GM21515 (cell line): ENCODE measurements around the gene CYP3A5.
"Not testable (repeated sequence)": the region's sequence is repeated elsewhere in the genome, so short reads cannot be mapped to it uniquely, and the experiment has no call there.

Source experiments
- ATAC-seq: cut with Tn5 transposase; IDR thresholded peaks from one replicate; pipeline ENCODE4 v1.9.1; 2021; ENCODE audit not compliant: unreplicated experiment

The CYP3A5 gene

DNA sequence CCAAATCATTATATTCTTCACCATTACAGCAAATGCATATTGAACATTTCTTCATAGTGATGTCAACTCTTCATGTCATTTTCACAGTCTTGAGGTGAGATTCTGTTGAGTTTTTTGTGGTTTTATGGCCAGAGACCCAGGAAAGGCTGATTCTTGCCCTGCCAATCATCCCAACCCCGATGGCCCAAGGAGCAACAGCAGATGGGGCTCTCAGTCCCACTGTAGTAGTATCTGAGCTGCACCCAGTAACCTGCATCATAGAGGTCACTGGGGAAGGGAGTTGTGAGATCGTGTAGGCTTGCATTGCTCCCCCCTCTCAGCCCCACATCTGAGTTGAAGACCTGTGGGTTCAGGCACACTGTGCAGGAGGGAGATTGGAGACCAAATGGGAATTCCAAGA, 36.3 kb downstream of the CYP3A5 start:
- no peak for ATAC-seq

DNA sequence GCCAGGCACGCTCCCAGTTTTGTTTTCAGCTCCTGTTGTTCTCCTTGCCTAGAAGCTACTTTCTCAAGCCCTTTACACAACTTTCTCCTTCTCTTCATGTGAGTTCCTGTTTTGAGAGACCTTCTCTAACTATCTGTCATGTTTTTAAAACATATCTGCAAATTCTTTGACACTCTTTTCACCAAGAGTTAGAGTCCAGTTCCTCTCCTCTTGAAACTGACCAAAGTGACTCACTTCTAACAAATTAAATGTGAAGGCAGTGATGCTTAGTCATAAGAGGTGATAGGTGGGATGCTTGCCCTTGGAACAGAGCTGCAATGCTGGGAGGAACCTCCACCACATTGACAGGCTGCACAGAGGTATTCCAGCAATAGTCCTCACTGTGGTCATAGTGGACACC, 37.8 kb downstream of the CYP3A5 start:
- ATAC-seq = no peak

DNA sequence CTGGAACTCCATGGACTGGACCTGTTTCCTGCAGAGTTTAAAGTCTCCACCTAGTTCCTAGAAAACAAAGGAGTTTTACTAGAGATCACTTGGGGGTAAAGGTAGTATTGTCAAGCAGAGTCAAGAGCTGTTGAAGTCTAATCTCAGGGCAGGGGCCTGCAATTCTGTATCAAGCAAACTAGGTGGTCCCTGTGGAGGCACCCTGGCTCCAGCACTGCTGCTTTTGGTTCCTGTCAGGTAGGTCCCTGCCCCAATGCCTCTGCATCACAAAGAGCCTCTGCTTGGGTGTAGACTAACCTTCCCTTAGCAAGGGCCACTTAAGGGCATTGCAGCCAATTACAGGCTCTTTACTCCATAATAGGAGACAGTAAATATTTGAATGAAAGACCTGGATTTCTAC, 40.5 kb downstream of the CYP3A5 start:
- no peak for ATAC-seq

DNA sequence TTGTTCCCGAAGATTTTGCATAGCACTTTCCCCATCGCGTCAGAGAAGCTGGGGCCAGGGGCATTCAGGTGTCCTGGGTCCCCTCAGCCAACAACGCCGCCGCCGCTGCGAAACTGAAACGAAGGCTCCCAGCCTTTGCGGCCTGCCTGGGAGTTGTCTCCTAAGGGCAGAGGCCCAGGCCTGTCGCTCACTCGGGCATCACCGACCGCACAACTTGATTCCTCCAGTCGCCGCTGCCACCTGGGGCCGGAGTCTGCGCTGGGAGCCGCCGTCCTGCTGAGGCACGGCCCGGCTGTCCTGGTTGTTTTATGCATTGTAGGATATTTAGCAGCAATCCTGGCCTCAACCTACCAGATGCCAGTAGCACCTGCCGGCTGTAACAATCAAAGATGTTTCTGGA, 41.1 kb downstream of the CYP3A5 start:
- ATAC-seq = no peak

DNA sequence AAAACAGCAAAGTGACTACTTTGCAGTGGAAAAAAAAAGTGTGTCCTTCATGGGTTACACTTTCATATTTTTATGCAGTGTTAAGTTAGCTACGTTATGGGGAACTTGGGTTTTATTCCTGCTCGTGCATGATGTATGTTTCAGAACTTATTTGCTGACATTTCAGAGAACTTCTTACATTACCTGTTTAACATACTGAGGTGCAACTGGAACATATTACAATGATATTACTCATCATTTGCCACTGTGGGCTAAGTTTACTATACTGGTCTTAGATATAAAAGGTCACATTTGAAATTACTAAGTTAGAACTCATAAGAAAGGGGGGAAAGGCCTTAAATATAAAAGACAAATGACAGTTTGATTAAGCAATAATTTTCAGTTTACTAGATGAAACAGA, 42.4 kb downstream of the CYP3A5 start:
- not testable (repeated sequence) for ATAC-seq

DNA sequence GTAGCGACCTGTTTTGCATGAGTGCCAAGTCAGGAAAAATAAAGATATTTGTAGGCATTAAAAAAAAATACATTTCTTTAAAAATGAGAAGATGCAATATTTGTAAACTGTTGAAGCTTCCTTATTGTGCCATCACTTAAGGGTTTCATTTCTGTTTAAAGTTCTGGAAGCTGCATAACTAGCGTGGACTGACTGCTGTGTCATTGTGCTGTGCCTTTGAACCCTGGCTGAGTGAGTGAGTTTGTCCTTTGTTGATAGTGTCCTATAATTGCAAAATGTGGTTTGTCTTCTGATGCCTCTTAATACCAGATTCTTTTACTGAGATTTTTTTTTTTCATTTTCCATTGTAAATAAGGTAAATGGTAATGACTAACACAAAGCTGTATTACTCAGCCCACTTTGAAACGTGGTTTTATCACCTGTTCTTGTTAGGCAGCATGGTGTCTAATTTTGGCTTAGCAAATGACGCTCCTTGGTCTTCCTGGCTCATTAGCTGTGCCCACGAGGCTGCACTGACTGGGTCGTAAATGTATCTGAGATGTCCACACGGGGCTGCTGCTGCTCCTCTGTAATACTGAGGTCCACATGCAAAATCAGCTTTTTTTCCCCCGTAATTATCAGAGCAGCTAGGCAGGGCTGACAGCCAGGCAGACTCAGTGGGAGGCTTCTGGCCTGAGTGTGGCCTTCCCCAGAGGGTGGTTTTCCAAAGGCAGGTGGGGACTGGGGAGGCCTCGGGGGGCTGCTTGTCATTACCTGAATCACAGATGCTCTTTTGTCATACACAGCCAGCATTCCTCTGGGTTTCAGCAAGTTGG, 48.3 kb downstream of the CYP3A5 start:
- ATAC-seq = no peak

DNA sequence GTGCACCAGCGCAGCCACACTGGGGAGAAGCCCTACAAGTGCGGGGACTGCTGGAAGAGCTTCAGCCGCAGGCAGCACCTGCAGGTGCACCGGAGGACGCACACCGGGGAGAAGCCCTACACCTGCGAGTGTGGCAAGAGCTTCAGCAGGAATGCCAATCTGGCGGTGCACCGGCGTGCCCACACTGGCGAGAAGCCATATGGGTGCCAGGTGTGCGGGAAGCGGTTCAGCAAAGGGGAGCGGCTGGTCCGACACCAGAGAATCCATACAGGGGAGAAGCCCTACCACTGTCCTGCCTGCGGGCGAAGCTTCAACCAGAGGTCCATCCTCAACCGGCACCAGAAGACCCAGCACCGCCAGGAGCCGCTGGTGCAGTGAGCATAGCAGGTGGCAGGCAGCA, 50.2 kb downstream of the CYP3A5 start:
- no peak for ATAC-seq

DNA sequence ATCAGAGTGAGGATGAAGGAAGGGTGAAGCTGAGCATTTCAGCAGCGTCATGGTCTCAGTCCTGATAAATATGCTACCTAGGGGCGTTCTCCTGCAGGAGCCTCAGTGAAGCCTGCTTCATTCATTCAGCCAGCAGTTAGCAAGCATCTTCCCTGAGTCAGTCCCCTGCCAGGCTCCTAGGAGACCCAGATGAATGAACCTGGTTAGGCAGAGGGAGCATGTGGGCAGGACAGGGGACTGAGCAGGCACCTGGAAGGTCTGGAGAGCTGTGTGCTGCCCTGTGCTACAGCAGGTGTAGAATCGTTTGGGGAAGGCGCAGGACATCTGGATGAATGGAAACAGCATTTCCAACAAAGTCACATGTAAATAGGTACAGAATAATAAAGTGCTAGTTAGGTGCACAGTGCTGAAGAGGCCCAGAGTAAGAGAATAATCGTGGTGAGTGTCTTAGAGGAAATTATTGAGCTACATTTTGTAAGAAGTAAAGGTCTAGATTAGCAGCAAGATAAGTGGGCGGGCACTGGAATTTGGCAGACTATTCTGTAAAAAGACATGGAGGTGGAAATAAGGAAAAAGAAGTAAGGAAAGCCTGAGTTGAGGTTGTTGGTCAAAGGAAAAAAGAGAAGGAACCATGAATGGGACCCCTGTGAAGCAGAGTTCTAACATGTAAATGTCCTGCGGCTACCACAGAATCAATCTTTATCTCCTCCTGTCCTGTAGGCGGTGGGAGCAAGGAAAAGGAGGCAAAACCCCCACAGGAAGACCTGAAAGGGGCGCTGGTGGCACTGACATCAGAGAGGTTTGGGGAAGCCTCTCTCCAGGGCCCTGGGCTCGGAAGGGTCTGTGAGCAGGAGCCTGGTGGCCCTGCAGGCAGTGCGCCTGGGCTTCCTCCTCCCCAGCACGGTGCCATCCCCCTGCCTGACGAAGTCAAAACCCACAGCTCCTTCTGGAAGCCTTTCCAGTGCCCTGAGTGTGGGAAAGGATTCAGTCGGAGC, 51.0 kb downstream of the CYP3A5 start:
- ATAC-seq = no peak

DNA sequence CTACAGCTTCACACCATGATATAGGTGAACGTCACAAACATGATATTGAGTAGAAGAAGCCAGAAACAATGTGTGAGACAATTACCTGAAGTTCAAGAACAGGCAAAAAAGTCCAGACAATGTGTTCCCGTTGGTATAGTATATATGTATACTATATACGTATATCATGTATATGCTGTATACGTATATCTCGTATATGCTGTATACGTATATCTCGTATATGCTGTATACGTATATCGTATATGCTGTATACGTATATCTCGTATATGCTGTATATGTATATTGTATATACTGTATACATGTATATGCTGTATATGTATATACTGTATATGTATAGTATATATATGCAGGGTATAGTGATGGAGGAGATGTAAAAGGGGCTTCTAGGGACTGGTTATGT, 52.3 kb downstream of the CYP3A5 start:
- ATAC-seq = no peak

DNA sequence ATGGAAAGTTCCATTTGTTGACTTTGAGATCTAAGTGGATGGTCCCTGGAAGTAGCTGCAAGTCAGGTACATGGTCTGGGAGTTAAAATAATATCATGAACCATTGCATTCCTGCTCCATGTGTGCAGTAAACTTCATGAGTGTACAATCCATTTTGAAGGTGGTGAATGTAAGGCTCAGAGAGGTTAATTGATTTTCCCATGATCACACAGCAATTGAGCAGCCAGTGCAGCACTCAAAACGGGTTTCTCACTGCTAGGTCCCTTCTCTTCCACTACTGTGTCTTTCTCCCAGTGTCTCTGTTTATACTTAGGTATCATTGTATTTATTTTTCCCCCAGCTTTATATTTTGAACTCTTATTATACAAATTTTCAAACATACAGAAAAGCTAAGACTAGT, 53.1 kb downstream of the CYP3A5 start:
- no peak for ATAC-seq

DNA sequence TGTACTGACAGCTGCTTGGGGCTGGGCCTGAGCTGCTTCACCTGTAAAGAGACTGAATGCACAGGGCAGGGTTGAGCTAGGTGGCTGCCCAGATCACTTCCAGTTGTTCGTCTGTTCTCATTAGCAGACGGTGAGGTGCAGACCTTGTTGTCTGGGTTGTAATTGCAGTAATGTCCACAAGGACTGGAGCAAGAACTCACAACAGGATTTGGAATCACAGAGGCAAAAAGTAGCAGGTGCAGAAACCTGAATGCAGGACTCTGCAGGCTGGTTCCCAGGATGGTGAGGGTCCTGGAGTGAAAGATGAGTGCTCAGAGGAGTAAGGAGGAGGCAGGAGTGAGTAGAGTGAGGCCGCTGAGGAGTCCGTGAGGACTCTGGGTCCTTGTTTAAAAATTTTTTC, 53.8 kb downstream of the CYP3A5 start:
- ATAC-seq = no peak

DNA sequence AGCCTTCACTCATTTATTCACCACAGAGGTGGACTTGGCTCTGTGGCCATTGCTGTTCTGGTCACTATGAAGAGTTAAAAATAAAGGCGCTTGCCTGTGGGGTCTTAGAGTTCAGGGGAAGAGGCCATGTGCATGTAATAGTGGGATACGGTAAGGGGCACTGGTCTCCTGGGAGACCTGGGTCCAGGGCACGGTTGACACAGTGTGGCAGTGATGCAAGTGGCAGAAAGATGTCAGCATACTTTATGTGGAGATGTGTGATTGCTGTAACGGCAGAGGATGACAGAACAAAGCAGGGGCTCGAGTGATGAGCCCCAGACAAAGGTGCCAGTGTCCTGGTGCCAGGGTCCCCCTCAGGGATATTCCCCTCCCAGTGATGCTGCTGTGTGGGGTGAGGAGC, 54.5 kb downstream of the CYP3A5 start:
- no peak for ATAC-seq

DNA sequence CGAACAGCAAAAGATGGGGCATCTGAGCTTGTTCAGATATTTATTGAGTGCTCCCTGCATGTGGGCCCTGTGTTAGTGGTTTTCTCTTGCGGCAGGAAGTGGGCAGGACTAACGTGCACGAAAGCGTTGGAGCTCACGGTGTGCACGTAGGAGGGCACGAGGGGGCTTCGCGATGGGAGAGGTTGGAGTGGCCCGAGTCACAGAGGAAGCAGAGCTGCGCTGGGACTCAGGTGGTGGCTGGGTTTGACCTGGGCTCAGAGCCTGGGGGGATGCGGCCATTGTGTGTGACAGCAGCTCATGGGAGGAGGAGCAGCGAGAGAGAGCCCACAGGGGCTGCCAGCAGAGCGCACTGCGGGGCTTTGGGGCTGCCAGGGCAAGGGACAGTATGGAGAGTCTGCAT, 55.3 kb downstream of the CYP3A5 start:
- ATAC-seq = no peak

DNA sequence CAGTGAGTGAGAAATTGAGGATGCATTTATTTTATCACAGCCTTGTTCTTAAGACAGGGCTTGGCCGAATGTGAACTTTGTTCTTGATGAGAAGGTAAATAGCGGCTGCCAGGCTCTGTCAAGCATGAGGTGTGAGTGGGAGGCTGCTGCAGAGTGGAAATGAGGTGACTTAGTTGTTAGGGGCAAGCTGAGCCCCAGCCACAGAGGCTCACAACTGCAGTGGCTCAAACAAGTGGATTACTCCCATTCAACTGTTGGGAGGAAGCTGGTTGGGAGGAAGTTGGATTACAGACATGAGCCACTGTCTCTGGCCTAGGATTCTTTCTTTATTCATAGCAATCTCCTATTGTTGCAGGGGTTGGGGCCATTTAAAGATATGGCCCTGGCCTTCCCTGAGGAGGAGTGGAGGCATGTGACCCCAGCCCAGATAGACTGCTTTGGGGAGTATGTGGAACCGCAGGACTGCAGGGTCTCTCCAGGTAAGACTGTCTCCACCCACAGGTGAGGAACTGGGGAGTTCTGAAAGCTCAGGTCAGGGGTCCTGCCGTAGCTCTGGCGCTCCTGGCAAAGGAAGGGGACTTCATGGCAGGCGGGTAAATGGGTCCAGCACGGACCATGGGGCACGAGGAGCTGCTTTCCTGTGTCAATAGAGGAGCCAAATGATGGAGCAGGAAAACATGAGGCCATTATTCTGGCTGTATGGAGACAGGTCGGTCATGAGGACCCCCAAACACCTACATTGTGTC, 55.9 kb downstream of the CYP3A5 start:
- no peak for ATAC-seq

DNA sequence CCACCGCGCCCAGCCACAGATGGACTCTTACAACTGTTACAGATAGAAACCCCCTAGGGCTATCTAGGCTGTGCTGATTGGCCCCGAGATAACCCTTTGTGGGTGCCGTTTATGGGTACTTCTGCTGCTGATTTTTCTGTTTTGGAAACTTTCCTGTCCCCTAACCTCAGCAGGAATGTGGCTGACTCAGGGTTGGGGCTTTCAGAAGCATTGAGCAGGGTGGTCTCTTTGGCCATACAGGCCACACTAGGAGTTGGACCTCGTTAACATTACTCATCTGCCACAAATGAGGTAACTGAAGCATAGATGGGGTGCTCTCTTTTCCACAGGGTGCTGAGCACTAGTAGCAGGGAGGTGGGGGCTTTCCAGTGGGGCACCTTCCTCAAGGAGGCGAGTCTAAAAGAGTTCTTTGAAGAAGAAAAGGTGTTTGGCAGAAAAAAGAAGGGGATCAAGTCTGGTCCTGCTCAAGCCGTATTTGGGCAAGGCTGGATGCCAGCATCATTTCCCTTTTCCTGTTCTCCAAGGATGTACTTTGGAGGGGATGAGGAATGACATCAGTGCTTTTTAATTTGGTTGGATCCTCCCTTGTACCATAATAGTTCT, 56.6 kb downstream of the CYP3A5 start:
- no peak for ATAC-seq

DNA sequence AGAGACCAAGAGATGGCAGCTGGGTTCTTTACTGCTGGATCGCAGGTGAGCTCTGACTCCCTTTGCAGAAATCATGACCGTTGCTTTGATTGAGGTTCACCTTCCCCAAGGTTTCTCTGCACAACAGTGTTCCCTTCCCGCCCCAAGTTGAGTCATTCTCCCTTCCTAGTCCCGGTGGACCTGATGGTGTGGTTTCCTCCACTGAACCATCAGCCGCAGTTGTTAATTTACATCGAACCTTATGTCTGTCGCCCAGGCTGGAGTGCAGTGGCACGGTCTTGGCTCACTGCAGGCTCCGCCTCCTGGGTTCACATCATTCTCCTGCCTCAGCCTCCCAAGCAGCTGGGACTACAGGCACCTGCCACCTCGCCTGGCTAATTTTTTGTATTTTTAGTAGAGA, 57.2 kb downstream of the CYP3A5 start:
- ATAC-seq = no peak

DNA sequence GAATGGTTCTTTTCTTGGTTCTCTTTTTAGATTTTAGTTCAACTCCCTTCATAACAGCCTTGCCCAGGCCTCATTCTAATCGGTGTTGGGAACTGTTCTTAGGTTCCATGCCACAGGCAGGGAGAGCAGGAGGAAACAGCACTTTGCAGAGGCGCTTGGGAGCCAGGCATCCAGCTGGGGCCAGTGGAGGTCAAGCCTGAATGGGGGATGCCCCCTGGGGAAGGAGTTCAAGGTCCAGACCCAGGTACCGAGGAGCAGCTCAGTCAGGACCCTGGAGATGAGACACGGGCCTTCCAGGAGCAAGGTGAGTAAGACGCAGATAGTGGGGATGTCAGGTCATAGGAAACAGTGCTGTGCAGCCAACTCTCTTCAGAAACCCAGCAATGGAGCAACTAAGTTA, 58.5 kb downstream of the CYP3A5 start:
- no peak for ATAC-seq

DNA sequence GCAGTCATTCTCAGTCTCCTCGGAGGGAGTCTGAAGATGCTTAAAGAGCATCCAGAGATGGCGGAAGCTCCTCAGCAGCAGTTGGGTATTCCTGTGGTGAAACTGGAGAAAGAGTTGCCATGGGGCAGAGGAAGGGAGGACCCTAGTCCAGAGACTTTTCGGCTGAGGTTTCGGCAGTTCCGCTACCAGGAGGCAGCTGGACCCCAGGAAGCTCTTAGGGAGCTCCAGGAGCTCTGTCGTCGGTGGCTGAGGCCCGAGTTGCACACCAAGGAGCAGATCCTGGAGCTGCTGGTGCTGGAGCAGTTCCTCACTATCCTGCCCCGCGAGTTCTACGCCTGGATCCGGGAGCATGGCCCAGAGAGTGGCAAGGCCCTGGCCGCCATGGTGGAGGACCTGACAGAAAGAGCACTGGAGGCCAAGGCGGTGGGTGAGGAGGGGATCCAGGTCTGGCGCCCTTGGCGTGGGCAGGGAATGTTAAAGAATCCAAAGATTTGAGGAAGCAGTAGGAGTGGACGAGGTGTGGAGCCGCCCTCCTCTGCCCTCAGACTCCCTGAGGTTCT, 60.1 kb downstream of the CYP3A5 start:
- ATAC-seq = no peak

DNA sequence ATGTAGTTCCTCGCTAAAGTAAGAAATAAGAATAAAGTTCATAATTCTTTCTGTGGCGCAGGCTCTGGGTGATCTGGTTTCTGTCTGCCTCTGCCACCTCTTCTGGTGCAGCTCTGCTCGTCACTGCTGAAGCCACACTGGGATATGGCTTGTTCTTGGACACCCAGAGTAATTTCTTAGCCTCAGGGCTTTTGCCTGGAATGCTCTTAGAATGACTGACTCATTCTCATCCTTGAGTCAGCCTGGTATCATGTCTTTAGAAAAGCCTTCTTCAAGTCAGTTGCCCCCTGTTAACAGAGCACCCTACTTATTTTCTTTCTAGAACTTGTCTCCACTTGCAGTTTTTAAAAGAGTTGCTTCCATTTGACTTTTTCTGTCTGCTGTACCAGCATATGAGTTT, 61.1 kb downstream of the CYP3A5 start:
- no peak for ATAC-seq

DNA sequence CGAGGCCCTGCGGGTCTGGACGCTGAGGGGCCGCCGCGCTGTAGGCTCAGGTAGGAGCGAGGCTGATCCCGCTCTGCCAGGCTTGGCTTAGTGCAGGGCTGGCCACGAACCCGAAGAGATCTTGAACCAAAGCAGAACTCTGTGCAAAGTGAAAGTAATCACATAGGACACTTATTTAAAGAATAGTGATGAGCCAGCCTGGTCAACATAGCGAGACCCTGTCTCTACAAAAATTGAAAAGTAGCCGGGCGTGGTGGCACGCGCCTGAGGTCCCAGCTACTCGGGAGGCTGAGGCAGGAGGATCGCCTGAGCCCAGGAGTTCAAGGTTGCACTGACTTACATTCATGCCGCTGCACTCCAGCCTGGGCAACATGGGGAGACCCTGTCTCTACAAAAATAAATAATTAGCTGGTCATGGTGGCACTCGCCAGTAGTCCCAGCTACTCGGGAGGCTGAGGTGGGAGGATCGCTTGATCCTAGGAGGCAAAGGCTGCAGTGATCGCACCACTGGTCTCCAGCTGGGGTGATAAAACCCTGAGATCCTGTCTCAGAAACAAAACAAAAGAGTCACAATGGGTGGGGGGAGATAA, 62.5 kb downstream of the CYP3A5 start:
- ATAC-seq = no peak
